ENCODE results near the gene C1orf21. TPM values are rescaled to one million over a fixed set of nuclear protein-coding genes. Genes with fewer than 3 reads are reported as not detected.

Gene C1orf21
- total and polyA plus RNA-seq, 7 experiments from 2014 or later, result 0.46 to 8.5 (median 1.7) TPM; not detected in 2

DNA sequence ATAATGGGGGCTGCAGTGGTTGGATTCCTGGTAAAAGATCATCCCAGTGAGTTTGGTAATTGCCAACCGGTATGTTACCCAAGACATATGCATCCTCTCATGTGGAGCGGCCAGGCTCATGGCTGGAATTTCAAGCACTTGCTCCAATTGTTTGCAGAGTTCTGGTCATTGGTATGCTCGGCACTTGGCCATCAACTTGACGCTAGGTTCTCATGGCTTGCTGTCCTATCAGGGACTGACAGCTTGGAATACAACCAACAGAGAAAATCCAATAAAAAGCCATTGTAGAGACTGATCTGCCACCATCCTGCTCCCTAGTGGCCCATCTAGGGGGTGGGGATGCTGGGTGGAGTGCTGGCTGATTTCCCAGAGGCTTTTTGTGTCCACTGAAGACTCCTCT lies 247.0 kb downstream of the C1orf21 start:
- no peaks in the 10 kb centered on the region for H3K27me3 ChIP-seq (ENCODE audit: control insufficient read depth in 2 of 2, insufficient read depth in 2 of 2, low read length in 2 of 2)
- H3K4me3 Mint-ChIP-seq, result no peak overlapping the region
- no peak overlapping the region for H3K4me3 ChIP-seq (ENCODE audit: low read length)
- H3K36me3 ChIP-seq (ENCODE audit: control insufficient read depth in 2 of 3, insufficient read depth in 3 of 3, low read length in 3 of 3), result no peaks in the 10 kb centered on the region
- no peaks in the 10 kb centered on the region for H3K4me1 ChIP-seq (ENCODE audit: control insufficient read depth in 2 of 2, insufficient read depth in 2 of 2, low read length in 2 of 2)
- no peaks in the 10 kb centered on the region for H3K36me3 Mint-ChIP-seq
- ChIA-PET POLR2A (no interaction called here), CTCF (no interaction called here)
- intact Hi-C loops (cut with micrococcal nuclease), result no loop called here
- H3K9me3 Mint-ChIP-seq, result peaks cover 0 to 3% (median 0%) of the 10 kb centered on the region in 11 donors
- DNase-seq, result no peak
- no peak overlapping the region for H3K27ac Mint-ChIP-seq
- no peaks in the 10 kb centered on the region for H3K9me3 ChIP-seq (ENCODE audit: control insufficient read depth in 2 of 3, low read length in 3 of 3)
- peaks cover 0 to 5% (median 5%) of the 10 kb centered on the region in 5 donors for H3K27me3 Mint-ChIP-seq
- ATAC-seq, result no peak
- H3K4me1 Mint-ChIP-seq, result no peaks in the 10 kb centered on the region
- no peak overlapping the region for H3K27ac ChIP-seq (ENCODE audit: low read depth, low read length)

DNA sequence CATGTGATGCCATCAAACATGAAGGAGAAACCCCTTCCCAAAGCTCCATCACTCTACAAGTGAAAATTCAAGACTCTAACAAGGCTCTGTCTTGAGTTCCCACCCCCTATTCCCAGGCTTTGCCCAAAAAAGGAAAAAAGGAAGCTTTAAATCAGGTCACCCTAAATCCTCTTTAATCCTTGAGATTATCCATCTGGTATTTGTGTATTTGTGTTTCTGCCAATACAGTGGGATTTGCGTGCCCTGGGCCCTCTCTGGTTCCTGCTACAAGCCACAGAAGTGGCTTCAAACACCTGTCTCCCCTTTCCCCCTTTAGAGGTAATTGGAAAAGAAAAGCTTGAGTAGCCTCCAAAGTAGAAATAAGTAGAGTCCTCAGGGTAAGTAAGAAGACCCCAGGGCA lies 247.5 kb downstream of the C1orf21 start:
- H3K4me3 Mint-ChIP-seq, result no peak overlapping the region
- Histone ChIP-seq H3K27ac (ENCODE audit: low read depth, low read length) (no peak overlapping the region), H3K4me1 (ENCODE audit: control insufficient read depth in 2 of 2, insufficient read depth in 2 of 2, low read length in 2 of 2) (no peaks in the 10 kb centered on the region), H3K36me3 (ENCODE audit: control insufficient read depth in 2 of 3, insufficient read depth in 3 of 3, low read length in 3 of 3) (no peaks in the 10 kb centered on the region), H3K9me3 (ENCODE audit: control insufficient read depth in 2 of 3, low read length in 3 of 3) (no peaks in the 10 kb centered on the region), H3K4me3 (ENCODE audit: low read length) (no peak overlapping the region), H3K27me3 (ENCODE audit: control insufficient read depth in 2 of 2, insufficient read depth in 2 of 2, low read length in 2 of 2) (no peaks in the 10 kb centered on the region)
- no peaks in the 10 kb centered on the region for H3K4me1 Mint-ChIP-seq
- peaks cover 0 to 5% (median 5%) of the 10 kb centered on the region in 5 donors for H3K27me3 Mint-ChIP-seq
- ChIA-PET CTCF (no interaction called here), POLR2A (no interaction called here)
- intact Hi-C loops (cut with micrococcal nuclease), result no loop called here
- H3K27ac Mint-ChIP-seq, result no peak overlapping the region
- peaks cover 0 to 3% (median 0%) of the 10 kb centered on the region in 11 donors for H3K9me3 Mint-ChIP-seq
- DNase-seq (no peak), ATAC-seq (no peak)
- no peaks in the 10 kb centered on the region for H3K36me3 Mint-ChIP-seq

DNA sequence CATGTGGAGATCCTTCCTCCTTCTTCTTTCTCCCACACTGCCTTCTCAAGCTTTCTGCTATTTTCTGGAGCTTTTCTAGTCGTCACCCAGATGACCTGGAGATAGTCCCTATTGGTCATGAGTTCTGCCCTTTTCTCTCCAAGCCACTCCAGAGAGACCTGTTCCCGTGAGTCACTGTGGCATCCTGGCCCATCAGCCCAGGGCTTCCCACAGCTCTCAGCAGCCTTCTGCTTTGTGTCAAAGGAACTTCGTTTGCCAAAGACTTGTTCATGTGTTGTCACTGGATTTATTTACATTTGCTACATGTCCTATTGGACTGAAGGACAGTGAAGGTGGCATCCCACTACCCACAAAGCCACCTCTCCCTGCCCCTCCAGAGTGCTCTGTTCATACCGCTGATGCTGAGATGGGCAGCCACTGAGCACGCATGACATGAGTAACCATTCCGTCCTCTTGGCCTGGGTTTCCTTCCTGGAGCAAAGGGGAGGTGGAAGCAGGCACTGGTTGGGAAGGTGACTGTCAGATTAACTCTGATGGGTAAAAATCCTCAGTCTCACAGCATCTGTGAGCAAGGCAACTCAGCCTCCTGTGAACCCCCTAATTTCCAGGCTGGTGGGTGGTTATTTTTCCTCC lies 248.6 kb downstream of the C1orf21 start:
- Histone ChIP-seq H3K9me3 (ENCODE audit: control insufficient read depth in 2 of 3, low read length in 3 of 3) (no peaks in the 10 kb centered on the region), H3K36me3 (ENCODE audit: control insufficient read depth in 2 of 3, insufficient read depth in 3 of 3, low read length in 3 of 3) (no peaks in the 10 kb centered on the region), H3K4me3 (ENCODE audit: low read length) (no peak overlapping the region), H3K27me3 (ENCODE audit: control insufficient read depth in 2 of 2, insufficient read depth in 2 of 2, low read length in 2 of 2) (no peaks in the 10 kb centered on the region), H3K4me1 (ENCODE audit: control insufficient read depth in 2 of 2, insufficient read depth in 2 of 2, low read length in 2 of 2) (no peaks in the 10 kb centered on the region), H3K27ac (ENCODE audit: low read depth, low read length) (no peak overlapping the region)
- intact Hi-C loops (cut with micrococcal nuclease), result no loop called here
- no peak overlapping the region for H3K4me3 Mint-ChIP-seq
- no peaks in the 10 kb centered on the region for H3K36me3 Mint-ChIP-seq
- ChIA-PET POLR2A (no interaction called here), CTCF (no interaction called here)
- no peak overlapping the region for H3K27ac Mint-ChIP-seq
- ATAC-seq (no peak), DNase-seq (no peak)
- peaks cover 0 to 5% (median 5%) of the 10 kb centered on the region in 5 donors for H3K27me3 Mint-ChIP-seq
- H3K4me1 Mint-ChIP-seq, result no peaks in the 10 kb centered on the region
- H3K9me3 Mint-ChIP-seq, result peaks cover 0 to 3% (median 0%) of the 10 kb centered on the region in 11 donors

DNA sequence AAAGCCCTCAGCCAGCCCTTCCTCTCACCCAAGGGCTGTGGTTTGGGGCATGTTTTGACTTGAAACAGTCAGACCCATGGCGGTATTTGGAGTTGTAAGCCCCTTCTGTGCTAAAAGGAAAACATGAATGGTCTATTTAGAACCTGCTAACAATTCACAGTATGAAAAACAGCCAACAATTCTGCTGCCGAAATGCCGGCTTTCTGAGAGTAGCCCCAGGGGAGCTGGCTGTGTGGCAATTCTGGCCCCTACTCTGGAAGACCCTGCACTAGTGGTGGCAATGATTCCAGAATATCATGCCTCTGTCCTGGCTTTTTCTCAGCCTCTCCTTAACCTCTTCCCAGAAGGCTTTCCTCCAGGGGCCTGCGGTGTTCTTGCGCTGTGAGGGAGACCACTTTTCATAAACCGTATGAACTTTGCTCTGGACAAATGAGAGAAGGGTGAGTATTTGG lies 249.2 kb downstream of the C1orf21 start:
- POLR2A ChIA-PET, result no interaction called here
- Mint-ChIP-seq H3K36me3 (no peaks in the 10 kb centered on the region), H3K27ac (no peak overlapping the region), H3K4me3 (no peak overlapping the region), H3K9me3 (peaks cover 0 to 3% (median 0%) of the 10 kb centered on the region in 11 donors), H3K4me1 (no peaks in the 10 kb centered on the region), H3K27me3 (peaks cover 0 to 10% (median 5%) of the 10 kb centered on the region in 5 donors)
- intact Hi-C loops (cut with micrococcal nuclease), result no loop called here
- H3K27me3 ChIP-seq (ENCODE audit: control insufficient read depth in 2 of 2, insufficient read depth in 2 of 2, low read length in 2 of 2), result no peaks in the 10 kb centered on the region
- DNase-seq, result no peak
- H3K4me3 ChIP-seq (ENCODE audit: low read length), result no peak overlapping the region
- ATAC-seq, result no peak
- H3K27ac ChIP-seq (ENCODE audit: low read depth, low read length), result no peak overlapping the region
- H3K36me3 ChIP-seq (ENCODE audit: control insufficient read depth in 2 of 3, insufficient read depth in 3 of 3, low read length in 3 of 3), result no peaks in the 10 kb centered on the region
- no peaks in the 10 kb centered on the region for H3K9me3 ChIP-seq (ENCODE audit: control insufficient read depth in 2 of 3, low read length in 3 of 3)
- CTCF ChIA-PET, result interaction anchor here (0.5 kb wide), 1 partner anchor 996 kb away, joined by 3 read pairs; no protein-coding TSS in a partner anchor
- H3K4me1 ChIP-seq (ENCODE audit: control insufficient read depth in 2 of 2, insufficient read depth in 2 of 2, low read length in 2 of 2), result no peaks in the 10 kb centered on the region

DNA sequence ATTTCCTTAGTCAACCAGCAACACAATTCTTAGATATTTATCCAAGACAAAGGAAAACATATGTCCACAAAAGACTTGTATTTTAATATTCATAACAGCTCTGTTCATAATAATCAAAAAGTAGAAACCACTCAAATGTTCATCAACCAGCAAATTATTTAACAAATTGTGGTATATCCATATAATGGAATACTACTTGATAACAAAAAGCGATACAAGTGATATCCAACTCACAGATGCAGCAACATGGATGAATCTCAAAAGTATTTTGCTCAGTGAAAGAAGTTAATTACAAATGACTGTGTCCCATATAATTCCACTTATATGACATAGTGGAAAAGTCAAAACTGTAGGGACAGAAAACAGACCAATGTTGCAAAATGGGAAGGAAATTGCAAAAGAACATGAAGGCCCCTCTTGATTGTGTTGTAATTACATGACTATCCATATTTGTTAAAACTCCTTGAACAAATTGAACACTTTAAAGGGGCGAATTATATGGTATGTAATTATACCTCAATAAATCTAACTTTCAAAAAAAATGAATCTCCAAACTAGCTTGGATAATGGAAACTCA lies 250.9 kb downstream of the C1orf21 start:
- Mint-ChIP-seq H3K36me3 (no peaks in the 10 kb centered on the region), H3K27me3 (peaks cover 5 to 21% (median 9%) of the 10 kb centered on the region in 5 donors), H3K9me3 (peaks cover 0 to 3% (median 0%) of the 10 kb centered on the region in 11 donors), H3K27ac (no peak overlapping the region), H3K4me1 (no peaks in the 10 kb centered on the region), H3K4me3 (no peak overlapping the region)
- ChIA-PET POLR2A (no interaction called here), CTCF (interaction anchor here (0.6 kb wide), 2 partner anchors 55 to 69 kb away, joined by 3 to 4 read pairs; no protein-coding TSS in a partner anchor)
- ATAC-seq (no peak), DNase-seq (no peak)
- Histone ChIP-seq H3K4me1 (ENCODE audit: control insufficient read depth in 2 of 2, insufficient read depth in 2 of 2, low read length in 2 of 2) (no peaks in the 10 kb centered on the region), H3K36me3 (ENCODE audit: control insufficient read depth in 2 of 3, insufficient read depth in 3 of 3, low read length in 3 of 3) (no peaks in the 10 kb centered on the region), H3K27me3 (ENCODE audit: control insufficient read depth in 2 of 2, insufficient read depth in 2 of 2, low read length in 2 of 2) (no peaks in the 10 kb centered on the region), H3K27ac (ENCODE audit: low read depth, low read length) (no peak overlapping the region), H3K4me3 (ENCODE audit: low read length) (no peak overlapping the region), H3K9me3 (ENCODE audit: control insufficient read depth in 2 of 3, low read length in 3 of 3) (no peaks in the 10 kb centered on the region)
- intact Hi-C loops (cut with micrococcal nuclease), result no loop called here

DNA sequence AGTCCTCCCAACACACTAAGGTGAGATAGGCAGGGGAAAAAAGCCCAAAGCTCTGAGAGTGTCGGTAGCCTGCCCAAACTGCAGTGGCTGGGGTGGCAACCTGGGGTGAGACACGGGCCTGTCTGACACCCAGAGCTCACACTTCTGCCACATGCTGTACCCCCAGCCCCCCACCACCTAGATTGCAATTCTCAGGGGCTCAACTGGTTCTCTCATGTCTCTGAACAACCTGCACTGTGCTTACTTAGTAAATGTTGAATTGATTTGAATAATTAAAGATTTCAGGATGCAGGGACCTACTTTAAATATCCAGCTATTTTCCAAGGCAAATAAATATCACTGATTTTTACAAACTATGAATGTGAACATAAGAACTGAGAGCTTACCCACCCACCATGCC lies 252.4 kb downstream of the C1orf21 start:
- CTCF ChIA-PET, result no interaction called here

DNA sequence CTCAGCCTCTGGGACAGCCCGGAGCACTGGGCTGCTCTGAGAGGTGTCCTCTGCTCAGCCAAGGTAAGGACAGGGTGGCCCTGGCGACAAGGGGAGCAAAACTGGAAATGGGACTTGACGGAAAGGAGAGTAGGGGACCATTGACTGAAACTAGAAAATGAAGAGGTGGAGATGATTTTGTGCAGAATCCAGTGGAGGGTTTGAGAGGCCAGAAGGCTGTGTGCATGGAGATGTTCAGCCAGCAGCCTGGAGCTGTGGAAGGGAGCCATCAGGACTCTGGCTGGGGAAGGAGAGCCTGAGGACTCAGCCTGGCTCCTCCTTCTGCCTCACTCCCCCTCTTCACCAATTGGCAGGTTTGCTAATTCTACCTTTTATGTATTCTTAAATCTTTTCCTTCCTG lies 253.7 kb downstream of the C1orf21 start:
- Histone ChIP-seq H3K4me3 (ENCODE audit: low read length) (no peak overlapping the region), H3K4me1 (ENCODE audit: control insufficient read depth in 2 of 2, insufficient read depth in 2 of 2, low read length in 2 of 2) (no peaks in the 10 kb centered on the region), H3K36me3 (ENCODE audit: control insufficient read depth in 2 of 3, insufficient read depth in 3 of 3, low read length in 3 of 3) (no peaks in the 10 kb centered on the region), H3K27me3 (ENCODE audit: control insufficient read depth in 2 of 2, insufficient read depth in 2 of 2, low read length in 2 of 2) (no peaks in the 10 kb centered on the region), H3K27ac (ENCODE audit: low read depth, low read length) (no peak overlapping the region), H3K9me3 (ENCODE audit: control insufficient read depth in 2 of 3, low read length in 3 of 3) (no peaks in the 10 kb centered on the region)
- no peak overlapping the region for H3K27ac Mint-ChIP-seq
- CTCF ChIA-PET, result no interaction called here
- peaks cover 4 to 28% (median 10%) of the 10 kb centered on the region in 5 donors for H3K27me3 Mint-ChIP-seq
- no peaks in the 10 kb centered on the region for H3K4me1 Mint-ChIP-seq
- H3K36me3 Mint-ChIP-seq, result no peaks in the 10 kb centered on the region
- H3K9me3 Mint-ChIP-seq, result peaks cover 0 to 1% (median 0%) of the 10 kb centered on the region in 11 donors
- no peak for ATAC-seq
- DNase-seq, result no peak
- intact Hi-C loops (cut with micrococcal nuclease), result no loop called here
- POLR2A ChIA-PET, result no interaction called here
- no peak overlapping the region for H3K4me3 Mint-ChIP-seq

More for the DNA sequence above, 252.4 kb downstream of the C1orf21 start:
- DNase-seq, result no peak
- no peak for ATAC-seq
- Mint-ChIP-seq H3K4me3 (no peak overlapping the region), H3K27me3 (peaks cover 7 to 28% (median 10%) of the 10 kb centered on the region in 5 donors), H3K36me3 (no peaks in the 10 kb centered on the region), H3K27ac (no peak overlapping the region), H3K9me3 (peaks cover 0 to 3% (median 0%) of the 10 kb centered on the region in 11 donors), H3K4me1 (no peaks in the 10 kb centered on the region)
- intact Hi-C loops (cut with micrococcal nuclease), result no loop called here
- no peak overlapping the region for H3K4me3 ChIP-seq (ENCODE audit: low read length)
- H3K4me1 ChIP-seq (ENCODE audit: control insufficient read depth in 2 of 2, insufficient read depth in 2 of 2, low read length in 2 of 2), result no peaks in the 10 kb centered on the region
- no peaks in the 10 kb centered on the region for H3K36me3 ChIP-seq (ENCODE audit: control insufficient read depth in 2 of 3, insufficient read depth in 3 of 3, low read length in 3 of 3)
- H3K27ac ChIP-seq (ENCODE audit: low read depth, low read length), result no peak overlapping the region
- H3K9me3 ChIP-seq (ENCODE audit: control insufficient read depth in 2 of 3, low read length in 3 of 3), result no peaks in the 10 kb centered on the region
- POLR2A ChIA-PET, result no interaction called here
- H3K27me3 ChIP-seq (ENCODE audit: control insufficient read depth in 2 of 2, insufficient read depth in 2 of 2, low read length in 2 of 2), result no peaks in the 10 kb centered on the region
